NCI-H1694 treated with DMSO at 0.1 percent for 48 hours (cell line): ENCODE results near the gene DMXL2.
"Not testable (repeated sequence)": the region's sequence is repeated elsewhere in the genome, so short reads cannot be mapped to it uniquely, and the experiment has no call there.

Experiments
- DNase-seq: peaks from one replicate; lab custom pipeline; 2025; lab: John Stamatoyannopoulos, UW

The DMXL2 gene

GRCh38 chr15:51576911-51577500 lies 45.6 kb downstream of the DMXL2 start:
- no peak for DNase-seq

DNA sequence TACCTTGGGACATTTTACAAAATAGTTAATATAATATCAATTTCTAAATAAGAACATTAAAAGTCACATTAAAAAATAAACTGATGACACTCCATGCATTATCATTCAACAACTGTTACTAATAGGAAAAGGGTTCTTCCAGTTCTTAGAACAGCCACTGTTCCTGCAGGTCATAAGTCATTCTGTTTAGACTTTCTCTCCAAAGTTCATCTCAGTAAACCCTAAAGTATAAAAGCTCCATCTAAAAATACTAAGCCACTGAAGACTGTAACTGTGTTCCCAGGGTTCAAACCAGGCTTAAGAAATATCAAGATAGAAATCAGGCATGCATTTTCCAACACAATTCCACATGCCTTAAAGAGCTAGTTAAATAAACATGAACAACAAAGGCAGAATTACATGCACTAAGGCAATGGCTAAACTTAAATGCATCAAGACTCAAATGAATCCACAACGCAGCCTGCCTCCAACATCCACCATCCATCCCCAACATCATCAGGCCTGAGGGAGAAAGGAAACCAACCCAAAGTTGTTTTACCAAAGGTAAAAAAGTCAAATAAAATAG lies 46.2 kb downstream of the DMXL2 start:
- no peak for DNase-seq

GRCh38 chr15:51575775-51576174 lies 46.8 kb downstream of the DMXL2 start:
- DNase-seq: no peak

DNA sequence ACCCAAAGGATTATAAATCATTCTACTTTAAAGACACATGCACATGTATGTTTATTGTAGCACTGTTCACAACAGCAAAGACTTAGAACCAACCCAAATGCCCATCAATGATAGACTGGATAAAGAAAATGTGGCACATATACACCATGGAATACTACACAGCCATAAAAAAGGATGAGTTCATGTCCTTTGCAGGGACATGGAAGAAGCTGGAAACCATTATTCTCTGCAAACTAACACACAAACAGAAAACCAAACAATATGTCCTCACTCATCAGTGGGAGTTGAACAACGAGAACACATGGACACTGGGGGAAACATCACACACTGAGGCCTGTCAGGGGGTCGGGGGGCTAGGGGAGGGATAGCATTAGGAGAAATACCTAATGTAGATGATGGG lies 49.2 kb downstream of the DMXL2 start:
- DNase-seq: not testable (repeated sequence)

- DNase-seq: not testable (repeated sequence)
Measured at GRCh38 chr15:51568939-51569784, 53.4 kb downstream of the DMXL2 start.

GRCh38 chr15:51561271-51561670 lies 61.3 kb downstream of the DMXL2 start:
- no peak for DNase-seq

- DNase-seq: no peak
Measured at GRCh38 chr15:51558876-51559275, 63.7 kb downstream of the DMXL2 start.

- no peak for DNase-seq
Measured at GRCh38 chr15:51558411-51558810, 64.2 kb downstream of the DMXL2 start.

GRCh38 chr15:51550841-51551240 lies 71.7 kb downstream of the DMXL2 start:
- DNase-seq: peak; percentile 20

GRCh38 chr15:51547656-51548055 lies 74.9 kb downstream of the DMXL2 start:
- no peak for DNase-seq

DNA sequence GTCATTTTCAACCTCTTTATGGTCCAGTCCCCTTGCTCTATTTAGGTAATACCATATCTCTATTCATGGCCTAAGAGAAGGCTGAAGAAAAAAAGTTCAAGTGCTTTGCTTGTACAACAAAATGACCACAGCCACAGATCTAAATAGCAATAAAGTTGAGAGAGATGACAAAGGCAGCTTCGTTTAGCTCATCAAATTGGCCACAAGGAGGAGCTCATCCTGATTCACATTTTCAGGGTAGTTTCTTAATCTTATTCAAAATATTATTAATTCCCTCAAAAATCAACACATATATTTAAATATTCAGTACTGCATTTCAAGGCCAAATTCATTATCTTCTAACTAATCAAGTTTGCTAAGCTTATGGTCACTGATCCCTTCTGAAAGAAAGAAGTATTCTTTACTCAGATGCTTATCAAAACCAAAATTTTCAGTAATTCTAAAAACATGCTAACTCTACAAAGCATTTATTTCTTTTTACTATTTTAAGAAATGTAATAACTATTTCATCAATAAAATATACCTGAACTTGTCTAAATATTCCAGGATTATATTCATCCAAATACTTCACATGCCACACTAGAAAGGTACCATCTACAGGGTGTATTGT lies 85.5 kb downstream of the DMXL2 start:
- peak; percentile 9 for DNase-seq

GRCh38 chr15:51533672-51534398 lies 88.7 kb downstream of the DMXL2 start:
- DNase-seq: no peak

GRCh38 chr15:51526955-51527354 lies 95.6 kb downstream of the DMXL2 start:
- DNase-seq: no peak

DNA sequence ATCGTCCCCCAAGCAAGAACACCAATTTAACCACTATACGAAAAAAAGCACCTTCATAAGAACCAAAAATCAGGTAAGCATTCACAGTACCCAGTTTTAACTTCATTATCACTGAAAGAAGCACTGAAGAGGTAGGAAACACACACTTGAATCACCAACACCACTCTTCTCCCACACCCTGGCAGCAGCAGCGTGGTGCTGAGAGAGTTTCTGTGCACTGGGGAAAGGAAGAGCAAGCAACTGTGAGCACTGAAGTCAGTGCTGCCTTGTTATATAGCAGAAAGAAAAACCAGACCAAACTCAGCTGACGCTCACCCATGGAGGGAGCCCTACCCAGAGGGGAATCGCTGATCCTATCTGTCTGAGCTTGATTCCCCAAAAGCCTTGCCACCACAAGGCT lies 98.2 kb downstream of the DMXL2 start:
- DNase-seq: no peak

DNA sequence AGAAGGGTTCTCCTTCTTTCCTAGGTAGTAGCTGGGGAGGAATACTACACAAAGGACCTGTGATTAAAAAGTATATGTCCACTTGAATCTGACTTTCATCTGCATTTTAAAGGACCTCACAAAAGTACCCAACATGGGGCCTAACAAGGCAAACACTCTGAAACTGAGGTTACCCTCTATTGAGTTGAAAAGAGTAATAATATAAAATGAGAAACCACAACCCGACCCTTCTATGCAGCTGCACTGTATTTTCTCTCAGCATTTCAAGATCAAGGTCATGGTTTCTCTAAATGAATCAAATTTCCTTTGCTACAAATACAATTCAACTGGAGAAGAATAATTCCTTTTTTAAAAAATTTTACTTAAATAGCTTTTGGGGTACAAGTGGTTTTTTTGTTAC lies 106.3 kb downstream of the DMXL2 start:
- DNase-seq: no peak

GRCh38 chr15:51505251-51505650 lies 117.3 kb downstream of the DMXL2 start:
- no peak for DNase-seq

DNA sequence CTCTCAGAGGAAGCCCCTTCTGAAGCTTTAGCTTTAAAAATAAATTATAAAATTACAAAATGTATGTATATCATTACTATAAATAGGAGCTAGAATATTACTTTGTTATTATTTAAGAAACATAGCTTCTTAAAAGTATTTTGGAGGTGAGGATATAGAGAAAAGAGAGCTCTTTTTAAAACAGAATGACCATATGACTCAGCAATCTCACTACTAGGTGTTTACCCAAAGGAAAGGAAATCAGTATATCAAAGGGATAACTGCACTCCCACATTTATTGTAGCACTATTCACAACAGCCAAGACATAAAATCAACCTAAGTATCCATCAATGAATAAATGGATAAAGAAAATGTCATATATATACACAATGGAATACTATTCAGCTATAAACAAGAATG lies 119.6 kb downstream of the DMXL2 start:
- DNase-seq: no peak

DNA sequence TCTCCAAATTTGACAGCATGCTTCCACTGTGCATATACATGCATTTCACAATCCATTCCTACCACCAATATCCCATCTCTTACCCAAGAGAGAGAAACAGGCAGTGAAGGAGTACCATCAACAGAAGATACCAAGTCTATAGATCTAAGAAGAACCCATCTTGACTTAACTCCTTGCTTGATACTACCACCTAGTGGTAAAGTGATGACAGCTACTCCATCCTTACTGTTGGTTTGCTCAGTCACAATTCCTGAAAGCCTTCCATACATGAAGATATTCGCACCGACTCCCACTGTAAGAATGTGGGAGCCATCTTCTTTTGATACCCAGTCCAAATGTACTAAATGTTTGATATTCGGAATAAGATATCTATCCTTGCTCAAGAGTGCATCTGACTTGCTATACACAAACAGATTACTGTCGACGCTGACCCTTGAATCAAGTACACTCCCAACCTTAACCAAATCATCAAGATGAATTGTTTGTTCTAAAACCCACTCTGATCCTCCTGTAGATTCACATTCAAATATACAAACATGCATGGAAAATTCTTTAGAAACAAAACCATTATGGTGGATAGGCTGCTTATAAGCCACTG lies 123.1 kb downstream of the DMXL2 start:
- no peak for DNase-seq

- DNase-seq: no peak
Measured at GRCh38 chr15:51497806-51498205, 124.8 kb downstream of the DMXL2 start.

DNA sequence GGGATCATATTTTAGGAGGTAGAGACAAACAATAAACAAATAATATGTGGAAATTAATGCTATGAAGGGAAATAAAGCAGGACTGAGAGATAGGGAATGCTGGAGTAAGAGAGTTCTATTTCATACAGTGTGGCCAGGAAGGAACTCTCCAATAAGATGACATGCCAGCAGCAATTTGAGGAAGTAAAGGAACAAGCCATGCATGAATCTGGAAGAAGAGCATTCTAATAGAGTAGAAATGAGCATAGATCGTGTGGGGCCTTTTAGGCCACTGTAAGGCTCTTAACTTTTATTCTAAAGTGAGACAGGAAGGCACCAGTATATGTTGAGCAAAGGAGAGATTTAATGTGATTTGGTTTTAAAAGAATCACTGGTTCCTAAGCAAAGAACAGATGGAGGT lies 126.3 kb downstream of the DMXL2 start:
- no peak for DNase-seq

- no peak for DNase-seq
Measured at GRCh38 chr15:51494411-51495314, 127.9 kb downstream of the DMXL2 start.
